Stimulated activated CD8-positive, alpha-beta memory T cell treated with anti-CD3 and anti-CD28 coated beads, Interleukin-15, amount 100 ng/mL, for 48 hours (primary cell): Measurements from ENCODE around the gene COIL.
"Not testable (repeated sequence)": the region's sequence is repeated elsewhere in the genome, so short reads cannot be mapped to it uniquely, and the experiment has no call there.

Experiments used
- DNase-seq, 2 donors: peaks; one replicate each; pipeline ENCODE4 v3.0.0-alpha.2; 2020; ENCODE audit warnings: low read depth in 2 of 2

Gene COIL, protein sequence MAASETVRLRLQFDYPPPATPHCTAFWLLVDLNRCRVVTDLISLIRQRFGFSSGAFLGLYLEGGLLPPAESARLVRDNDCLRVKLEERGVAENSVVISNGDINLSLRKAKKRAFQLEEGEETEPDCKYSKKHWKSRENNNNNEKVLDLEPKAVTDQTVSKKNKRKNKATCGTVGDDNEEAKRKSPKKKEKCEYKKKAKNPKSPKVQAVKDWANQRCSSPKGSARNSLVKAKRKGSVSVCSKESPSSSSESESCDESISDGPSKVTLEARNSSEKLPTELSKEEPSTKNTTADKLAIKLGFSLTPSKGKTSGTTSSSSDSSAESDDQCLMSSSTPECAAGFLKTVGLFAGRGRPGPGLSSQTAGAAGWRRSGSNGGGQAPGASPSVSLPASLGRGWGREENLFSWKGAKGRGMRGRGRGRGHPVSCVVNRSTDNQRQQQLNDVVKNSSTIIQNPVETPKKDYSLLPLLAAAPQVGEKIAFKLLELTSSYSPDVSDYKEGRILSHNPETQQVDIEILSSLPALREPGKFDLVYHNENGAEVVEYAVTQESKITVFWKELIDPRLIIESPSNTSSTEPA

DNA sequence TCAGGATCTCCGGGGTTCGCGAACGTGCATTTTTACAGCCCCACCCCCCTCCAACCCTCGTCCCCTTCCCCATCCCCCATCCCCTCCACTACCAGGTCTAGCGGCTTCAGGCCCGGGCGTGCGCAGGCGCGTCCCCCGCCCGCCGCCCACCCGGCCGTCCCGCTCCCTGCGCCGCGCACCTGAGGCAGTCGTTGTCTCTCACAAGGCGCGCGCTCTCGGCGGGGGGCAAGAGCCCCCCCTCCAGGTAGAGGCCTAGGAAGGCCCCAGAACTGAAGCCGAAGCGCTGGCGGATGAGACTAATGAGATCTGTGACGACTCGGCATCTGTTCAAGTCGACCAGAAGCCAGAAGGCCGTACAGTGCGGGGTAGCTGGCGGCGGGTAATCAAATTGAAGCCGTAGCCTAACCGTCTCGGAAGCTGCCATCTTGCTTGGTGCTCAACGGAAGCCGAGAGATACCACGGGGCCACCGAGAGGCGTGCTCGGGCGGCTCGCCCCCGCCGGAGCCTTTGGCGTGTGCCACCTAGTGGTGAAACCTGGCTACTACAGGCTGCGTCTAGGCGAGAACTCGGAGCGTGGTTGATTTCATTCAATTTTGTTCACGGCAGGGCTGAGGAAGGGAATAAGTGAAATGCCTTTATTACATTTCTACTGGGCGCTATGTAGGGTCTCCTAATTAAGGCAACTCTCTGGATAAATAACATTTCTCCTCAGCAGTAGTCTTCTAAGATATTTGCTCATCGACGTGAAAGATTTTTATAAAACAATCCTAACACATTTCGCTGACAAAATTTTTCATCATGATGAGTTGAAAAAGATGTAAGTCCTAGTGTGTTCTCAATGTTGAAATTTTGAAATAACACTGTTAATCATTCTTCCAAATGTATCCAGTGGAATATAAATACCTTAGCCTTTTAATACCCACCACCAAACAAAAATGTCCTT lies at the start of gene COIL:
Gene COIL, minus strand, starts transcription at position 455 of the 943 bp plus-strand sequence. Its CDS starts 31 bp downstream, at position 424.
- peak; percentile 83 to 85 for DNase-seq

DNA sequence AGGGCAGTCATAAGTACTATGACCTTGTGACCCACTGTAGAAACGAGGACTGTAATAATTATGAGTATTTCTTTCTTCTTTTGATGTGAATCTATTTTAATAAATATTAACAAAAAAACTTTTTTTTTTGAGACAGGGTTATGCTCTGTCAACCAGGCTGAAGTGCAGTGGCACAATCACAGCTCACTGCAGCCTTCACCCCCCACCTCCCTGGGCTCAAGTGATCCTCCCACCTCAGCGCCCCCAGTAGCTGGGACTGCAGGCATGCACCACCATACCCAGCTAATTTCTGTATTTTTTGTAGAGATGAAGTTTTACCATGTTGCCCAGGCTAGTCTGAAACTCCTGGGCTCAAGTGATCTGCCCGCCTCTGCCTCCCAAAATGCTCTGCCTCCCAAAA lies 49.6 kb upstream of the COIL start:
- no peak for DNase-seq

DNA sequence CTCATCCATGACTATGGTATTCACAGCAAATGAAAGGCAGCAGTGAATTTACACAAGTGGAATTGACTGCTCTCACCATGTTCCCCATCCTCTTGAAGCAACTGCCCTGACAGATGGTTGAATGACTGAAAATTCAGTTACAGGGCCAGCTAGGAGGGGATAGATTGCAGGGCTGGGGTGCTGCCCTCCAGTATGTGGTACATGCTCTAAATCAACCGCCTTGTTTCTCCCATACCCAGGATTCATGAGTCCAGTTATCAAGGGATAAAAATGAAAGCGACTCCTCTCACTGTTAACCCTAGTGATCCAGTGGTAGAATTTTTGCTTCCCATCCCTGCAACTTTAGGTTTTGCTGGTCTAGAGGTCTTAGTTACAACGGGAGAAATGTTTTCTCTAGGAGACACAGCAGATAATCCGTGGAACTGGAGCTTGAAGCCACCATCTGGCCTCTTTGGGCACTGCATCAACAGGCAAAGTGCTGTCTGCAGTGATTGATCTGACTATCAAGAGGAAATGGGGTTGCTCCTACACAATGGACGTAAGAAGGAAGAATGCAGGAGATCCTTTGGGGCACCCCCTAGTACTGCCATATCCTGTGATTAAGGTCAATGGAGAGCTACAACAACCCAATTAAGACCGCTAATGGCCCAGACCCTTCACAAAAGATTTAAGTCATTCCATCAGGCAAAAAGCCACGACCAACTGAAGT lies 49.0 kb upstream of the COIL start:
- DNase-seq = peak; percentile 18 to 26

DNA sequence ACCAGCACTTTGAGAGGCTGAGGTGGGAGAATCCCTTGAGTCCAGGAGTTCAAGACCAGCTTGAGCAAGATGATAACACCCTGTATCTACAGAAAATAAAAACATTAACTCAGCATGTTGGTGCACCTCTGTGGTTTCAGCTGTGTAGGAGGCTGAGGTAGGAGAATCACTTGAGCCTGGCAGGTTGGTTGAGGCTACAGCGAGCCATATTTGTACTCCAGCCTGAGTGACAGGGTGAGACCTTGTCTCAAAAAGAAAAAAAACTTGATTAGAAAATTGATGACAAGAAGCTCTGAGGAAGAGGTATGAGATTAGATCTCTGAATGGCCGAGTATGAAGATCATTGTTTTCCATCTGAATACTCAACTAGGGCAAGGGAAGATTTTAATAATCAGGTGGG lies 48.1 kb upstream of the COIL start:
- DNase-seq = no peak

DNA sequence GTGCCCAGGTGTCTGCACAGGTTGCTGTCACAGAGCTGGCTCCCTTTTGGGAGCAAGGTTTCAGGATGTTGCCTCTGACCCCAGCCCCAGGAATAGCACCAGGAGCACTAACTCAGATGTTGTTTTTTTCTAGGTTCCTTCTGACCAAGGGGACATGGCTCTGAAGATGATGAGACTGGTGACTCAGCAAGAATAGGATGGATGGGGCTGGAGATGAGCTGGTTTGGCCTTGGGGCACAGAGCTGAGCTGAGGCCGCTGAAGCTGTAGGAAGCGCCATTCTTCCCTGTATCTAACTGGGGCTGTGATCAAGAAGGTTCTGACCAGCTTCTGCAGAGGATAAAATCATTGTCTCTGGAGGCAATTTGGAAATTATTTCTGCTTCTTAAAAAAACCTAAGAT lies 45.2 kb upstream of the COIL start:
- DNase-seq = no peak

DNA sequence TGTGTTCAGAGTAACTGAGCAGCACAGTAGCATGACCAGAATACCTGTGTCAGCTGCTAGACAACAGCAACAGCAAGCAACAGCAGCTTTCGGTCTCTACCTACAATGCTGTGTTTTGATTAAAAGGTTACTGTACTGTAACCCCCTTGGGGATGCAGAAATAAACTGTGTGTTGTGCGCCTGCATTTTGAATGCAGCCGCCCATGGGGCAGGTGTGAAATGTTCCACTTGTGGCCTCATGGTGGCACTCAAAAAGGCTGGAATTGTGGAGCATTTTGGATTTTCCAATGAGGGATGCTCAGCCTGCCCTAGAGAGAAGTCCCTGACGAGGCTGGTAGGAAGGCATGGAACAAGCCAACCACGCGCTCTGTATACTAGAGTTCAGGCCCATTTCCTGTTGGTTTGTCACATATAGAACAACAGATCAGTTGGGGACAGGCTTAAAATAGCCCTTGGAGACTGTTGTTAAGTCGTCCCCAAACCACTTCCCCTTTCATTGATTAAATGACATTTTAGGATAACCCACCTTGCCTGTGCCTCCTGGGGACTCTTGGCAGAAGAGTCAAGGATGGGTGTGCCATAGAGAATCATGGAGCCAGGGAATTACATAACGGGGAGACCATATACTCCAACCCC lies 44.2 kb upstream of the COIL start:
- DNase-seq = no peak

DNA sequence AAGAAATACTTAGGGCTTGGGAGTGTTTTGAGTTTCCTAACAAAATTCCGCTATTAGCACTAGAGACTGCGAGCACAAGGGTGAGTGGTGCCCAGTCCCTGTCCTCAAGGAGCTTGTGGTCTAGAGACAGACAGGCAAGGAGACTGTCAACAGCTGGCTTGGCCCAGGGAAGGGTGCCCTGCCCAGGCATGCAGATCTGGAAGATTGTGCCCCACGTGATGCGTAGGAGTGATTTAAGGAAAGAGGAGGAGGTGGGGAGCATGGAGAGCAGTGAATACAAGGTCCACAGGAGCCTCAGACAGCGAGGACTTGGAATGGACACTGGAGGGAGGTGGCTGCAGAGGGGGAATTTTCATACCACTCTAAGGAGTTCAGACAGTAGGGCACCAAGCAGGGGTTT lies 42.1 kb upstream of the COIL start:
- DNase-seq = no peak

DNA sequence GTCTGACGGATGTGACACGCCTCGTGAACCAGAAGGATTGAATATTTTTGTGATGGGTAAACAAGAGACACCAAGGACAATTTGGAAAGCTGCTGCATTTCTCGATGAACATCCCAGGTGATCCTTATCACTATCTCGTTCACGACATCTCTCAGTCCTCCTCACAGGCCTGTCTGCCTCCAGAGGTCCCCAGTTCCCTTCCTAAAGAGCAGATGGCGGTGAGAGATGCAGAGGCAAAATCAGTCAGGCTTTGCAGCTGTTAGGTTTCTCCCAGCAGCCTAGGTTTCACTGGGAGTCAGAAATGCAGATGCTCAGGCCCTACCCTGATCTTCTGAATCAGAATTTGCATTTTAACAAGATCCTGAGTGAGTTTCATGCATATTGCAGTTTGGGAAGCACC lies 40.7 kb upstream of the COIL start:
- DNase-seq = no peak

DNA sequence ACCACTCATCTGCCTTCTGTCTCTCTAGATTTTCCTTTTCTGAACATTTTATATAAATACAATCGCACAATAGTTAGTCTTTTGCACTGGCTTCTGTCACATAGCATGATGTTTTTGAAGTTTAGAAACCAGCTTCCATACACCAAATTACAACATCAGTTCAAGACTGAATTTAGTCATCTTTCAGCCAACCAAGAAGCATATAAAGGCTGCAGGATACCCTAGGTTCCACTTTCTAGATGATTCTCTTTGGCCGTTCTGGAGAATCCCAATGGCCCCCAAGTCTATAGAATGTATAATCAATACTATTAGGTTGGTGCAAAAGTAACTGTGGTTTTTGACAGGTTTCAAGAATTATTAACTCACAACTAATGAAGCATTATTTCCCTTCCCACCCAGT lies 36.5 kb upstream of the COIL start:
- DNase-seq = no peak

DNA sequence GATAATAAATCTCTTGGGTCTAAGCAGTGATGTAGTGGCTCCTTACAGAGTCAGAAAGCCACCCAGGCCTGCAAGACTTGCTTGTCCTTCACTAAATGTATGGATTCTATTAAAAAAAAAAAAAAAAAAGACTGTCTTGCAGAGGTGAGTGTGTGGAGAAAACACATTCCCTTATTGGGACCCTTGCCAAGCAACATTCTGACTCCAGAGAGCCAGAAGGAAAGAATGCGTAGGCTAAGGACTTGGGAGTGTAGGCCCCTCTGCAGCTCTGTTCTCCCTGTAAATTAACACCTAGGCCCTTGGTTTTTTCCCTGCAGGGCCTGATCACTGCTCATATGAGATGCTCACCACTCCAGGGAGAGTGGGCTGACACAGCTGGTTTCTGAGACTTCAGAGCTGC lies 34.9 kb upstream of the COIL start:
- no peak for DNase-seq

DNA sequence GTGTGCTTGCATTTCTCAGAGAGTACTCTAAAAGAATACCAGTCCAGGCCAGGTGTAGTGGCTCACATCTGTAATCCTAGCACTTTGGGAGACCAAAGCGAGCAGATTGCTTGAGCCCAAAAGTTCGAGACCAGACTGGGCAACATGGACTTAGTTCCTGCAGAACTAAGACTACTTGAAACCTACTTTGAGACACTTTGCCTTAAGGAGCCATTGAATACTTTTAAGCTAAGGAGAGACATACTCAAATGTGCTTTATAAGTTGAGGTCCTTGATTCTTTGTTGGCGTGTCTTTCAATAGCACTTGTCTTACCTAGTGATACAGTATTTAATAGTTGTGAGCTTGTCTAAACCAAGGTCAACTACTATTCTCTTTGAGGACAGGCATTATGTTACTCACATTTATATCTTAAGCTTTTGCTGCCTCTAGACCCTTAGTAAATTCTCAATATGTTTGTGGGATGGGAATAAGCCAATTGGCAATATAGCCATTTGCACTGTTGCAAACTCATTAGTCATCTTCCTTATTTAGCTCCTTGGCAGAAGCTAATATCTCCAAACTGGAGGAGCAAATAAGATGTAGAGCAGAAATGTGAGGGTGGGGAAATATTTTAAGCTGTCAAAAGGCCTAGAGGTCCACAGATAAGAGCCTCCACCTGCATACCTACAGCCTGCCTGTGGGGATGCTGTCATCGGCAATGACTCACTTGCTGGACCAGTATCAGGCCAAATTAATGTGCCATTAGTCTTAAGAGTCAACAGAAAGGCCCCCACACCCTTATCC lies 33.4 kb upstream of the COIL start:
- no peak for DNase-seq

DNA sequence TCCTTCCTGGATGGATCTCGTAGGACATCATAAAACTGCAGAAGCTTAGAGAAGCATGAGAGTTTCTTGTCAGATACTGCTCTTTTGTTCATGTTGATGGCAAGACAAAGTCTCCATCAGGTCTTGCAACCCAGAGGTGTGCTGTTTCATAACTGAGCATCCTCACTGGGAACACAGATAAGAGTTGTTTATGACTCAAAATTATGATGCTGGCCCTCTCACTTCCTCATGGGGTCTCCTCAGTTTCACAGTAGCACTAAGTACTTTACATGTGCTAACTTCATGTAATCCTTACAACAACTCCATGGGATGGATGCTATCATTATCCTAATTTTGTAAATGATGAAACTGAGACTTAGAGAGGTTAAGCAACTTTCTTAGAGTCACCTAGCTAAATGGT lies 31.5 kb upstream of the COIL start:
- DNase-seq = no peak

DNA sequence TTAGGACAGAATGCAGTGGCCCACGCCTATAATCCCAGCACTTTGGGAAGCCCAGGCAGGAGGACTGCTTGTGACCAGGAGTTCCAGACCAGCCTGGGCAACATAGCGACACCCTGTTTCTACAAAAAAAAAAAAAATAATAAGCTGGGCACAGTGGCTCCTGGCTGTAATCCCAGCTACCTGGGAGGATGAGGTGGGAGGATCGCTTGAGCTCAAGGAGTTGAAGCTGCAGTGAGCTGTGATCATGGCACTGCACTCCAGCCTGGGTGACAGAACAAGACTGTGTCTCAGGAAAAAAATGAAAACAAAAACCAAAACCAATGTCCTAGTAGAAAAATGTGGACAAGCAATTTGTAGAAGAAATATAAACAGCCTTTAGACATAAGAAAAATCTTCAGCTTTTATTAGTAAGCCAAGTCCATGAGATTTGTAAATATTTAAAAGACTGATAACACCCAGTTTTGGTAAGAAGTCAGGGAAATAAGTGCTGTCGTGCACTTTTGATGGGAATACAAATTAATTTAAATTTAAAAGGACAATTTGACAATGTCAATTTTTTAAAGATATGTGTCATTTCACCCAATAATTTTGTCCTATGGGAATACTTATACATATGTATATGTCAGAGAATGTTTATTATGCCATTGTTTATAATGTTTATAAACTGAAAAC lies 28.2 kb upstream of the COIL start:
- no peak for DNase-seq

DNA sequence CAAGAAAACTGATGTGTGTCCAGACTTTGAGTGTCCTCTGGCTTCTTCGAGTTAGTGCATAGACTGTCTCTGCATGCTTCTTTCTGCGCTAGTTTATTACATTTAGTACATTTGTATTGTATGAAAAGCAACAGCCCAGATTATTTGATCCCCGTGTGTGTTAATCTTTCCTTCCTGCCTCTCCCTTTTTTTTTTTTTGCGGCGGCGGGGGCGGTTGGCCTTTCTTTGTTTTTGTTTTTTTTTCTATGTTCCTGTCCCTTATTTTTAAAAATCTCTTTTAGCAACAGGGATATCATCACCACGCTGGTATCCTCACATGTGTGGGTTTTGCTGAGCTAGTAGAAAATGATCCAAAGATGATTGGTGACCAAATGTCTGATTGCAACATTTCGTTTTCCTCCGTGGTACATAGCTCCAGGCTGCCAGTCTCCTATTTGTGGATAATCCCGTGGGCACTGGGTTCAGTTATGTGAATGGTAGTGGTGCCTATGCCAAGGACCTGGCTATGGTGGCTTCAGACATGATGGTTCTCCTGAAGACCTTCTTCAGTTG lies 26.5 kb upstream of the COIL start:
- DNase-seq = no peak

DNA sequence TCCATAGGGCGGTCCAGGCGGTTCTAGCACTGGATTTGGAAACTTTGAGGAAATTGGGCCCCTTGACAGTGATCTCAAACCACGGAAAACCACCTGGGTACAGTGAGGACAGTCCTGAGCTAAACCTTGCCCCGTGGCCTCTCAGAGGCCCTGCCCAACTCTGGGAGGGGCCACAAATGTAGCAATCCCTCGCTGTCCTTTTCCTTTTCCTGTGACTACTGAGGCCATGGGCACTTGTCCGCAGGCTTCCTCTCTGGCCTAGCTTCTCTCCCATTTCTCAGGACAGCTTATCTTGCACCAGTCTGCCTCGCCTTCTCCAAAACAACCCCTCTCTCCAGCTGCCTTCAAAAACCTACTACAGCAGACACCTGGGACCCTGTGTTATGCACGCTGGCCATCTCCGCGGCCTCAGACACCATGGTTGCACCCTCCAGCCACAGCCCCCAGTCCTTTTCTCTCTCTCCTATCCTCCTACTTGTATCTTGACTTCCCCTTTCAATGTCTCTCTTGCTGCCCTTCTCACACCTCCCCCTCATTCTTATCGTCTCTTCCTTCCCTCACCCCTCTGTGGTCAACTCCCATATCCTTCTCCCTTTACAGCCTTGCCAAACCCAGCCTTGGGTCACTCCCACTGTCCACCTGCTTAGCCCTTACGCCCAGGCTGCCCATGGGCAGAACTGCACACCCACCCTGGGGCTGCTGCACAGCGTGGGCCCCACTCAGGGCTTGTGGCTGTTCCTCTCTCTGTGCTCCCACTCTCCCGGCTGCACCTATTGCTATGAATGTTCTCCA lies 24.7 kb upstream of the COIL start:
- no peak for DNase-seq

DNA sequence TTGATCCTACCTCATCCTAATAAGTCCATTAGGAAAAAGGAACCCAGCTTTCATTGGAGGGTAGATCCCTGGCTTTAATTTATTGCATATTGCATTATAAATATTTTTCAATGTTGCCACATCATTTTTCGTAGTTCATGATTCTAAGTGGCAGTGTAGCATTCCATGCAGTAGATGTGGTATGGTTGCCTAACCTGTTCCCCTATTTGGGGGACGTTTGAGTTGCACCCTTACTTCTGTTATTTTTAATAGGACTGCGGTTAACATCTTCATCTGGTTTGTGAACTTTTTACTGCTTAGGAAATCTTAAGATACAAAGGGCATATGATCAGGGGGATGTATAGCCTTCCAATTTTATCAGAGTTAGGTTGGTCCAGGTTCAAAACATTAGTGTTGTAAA lies 22.5 kb upstream of the COIL start:
- DNase-seq = no peak

DNA sequence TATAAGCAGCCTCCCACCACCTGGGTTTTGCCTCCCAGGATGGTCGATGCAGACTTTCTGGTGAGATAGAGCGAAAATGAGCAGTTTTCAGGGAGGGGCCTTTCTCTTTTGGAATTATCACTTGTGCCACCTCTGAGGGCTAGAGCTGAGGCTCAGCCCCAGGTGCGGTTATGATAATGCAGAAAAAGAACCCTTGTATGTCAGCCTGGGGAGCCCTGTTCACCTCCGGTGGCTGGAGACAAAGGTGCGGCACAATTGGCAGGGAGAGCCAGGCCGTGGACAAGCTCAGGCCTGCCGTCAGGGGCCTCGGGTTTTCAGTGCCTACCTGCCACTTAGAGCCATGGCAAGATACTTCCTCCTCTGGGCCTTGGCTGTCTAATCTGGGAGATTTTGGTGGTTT lies 21.5 kb upstream of the COIL start:
- DNase-seq = no peak

DNA sequence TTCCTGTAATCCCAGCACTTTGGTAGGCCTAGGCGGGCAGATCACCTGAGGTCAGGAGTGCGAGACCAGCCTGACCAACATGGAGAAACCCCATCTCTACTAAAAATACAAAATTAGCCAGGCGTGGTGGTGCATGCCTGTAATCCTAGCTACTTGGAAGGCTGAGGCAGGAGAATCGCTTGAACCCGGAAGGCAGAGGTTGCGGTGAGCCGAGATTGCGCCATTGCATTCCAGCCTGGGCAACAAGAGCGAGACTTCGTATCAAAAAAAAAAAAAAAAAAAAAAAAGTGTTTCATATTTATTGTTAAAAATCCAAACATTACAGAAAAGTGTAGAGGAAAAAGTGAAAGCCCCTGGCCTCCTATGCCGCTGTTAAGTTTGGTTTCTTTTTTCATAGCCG lies 19.7 kb upstream of the COIL start:
- DNase-seq = not testable (repeated sequence)

DNA sequence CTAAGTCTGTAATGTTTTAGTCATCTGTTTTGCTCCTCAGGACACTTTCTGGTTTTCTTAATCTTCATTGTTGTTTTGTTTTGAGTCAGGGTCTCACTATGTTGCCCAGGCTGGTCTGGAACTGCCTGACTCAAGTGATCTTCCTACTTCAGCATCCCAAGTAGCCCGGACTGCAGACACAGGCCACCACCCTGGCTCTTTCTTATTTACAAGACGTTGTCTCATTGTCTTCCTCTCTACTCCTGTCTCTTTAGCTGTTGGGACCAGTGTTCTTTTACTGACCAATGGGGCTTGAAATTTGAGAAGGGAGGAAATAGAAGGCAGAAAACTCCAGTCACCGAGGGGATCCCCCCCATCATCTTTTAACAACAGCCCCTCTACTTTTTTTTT lies 18.2 kb upstream of the COIL start:
- no peak for DNase-seq
